Uterus (tissue), 2 donors: Measurements from ENCODE around the gene GRIK1.

Experiments used
- POLR2A ChIP-seq, 2 donors: fragments of 450-650 bp; IDR thresholded peaks; one replicate each; pipeline ENCODE4 v1.6.1; 2016; ENCODE audit warnings: antibody characterized with exemption in 2 of 2, mild to moderate bottlenecking in 1 of 2, moderate library complexity in 1 of 2
- TF ChIP-seq, protein P1 (sequence below), 4 experiments: fragments of 200-600 bp in 2 of 4; fragments of 450-650 bp in 2 of 4; sonication (generic) in 2 of 4; IDR thresholded peaks; one replicate each; pipeline ENCODE4 v1.5.1; 2016 to 2019; ENCODE audit warnings: antibody characterized with exemption in 4 of 4, mild to moderate bottlenecking in 2 of 4, moderate library complexity in 1 of 4

DNA sequence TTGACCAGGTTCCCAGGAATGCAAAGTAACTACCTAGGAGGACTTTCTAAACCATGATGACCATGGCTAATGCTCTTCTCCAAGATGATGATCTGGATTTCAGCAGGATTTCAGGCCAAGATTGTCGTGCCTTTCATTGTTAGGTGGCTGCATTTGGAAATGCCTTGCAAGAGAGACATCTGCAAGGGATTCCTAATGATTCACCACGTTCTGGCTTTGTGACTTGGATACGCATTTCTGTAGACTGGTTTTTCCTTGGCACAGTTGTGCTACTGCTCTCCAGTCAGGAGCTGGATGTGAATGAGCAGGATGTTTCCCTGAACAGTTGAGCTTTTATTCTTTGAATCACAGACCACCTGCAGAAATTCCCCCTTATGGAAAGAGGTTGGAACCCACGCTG lies 428.7 kb downstream of the GRIK1 start:
- TF ChIP-seq, protein P1, sequence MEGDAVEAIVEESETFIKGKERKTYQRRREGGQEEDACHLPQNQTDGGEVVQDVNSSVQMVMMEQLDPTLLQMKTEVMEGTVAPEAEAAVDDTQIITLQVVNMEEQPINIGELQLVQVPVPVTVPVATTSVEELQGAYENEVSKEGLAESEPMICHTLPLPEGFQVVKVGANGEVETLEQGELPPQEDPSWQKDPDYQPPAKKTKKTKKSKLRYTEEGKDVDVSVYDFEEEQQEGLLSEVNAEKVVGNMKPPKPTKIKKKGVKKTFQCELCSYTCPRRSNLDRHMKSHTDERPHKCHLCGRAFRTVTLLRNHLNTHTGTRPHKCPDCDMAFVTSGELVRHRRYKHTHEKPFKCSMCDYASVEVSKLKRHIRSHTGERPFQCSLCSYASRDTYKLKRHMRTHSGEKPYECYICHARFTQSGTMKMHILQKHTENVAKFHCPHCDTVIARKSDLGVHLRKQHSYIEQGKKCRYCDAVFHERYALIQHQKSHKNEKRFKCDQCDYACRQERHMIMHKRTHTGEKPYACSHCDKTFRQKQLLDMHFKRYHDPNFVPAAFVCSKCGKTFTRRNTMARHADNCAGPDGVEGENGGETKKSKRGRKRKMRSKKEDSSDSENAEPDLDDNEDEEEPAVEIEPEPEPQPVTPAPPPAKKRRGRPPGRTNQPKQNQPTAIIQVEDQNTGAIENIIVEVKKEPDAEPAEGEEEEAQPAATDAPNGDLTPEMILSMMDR (IDR thresholded peaks at IDR 0.05): no peak
- TF ChIP-seq POLR2A (IDR thresholded peaks at IDR 0.05): no peak
